Measurements from ENCODE around the gene TMEM138.

DNA sequence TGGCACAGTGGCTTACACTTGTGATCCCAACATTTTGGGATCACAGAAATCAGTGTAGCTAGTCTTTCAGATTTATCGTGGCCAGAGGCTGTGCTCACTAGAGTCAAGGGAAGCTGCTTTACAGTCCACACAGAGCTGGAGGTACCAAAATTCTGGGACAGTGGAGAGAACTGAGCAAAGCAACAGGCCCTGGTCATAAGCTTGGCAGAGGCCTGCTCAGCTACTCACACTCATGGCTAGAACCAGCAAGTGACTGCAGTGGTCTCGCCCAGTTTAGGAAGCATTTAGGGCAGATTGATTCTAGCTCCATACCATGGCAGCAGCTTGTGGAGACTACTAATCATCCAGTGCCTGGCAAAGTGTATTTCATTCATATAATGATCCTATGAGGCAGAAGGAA is 39.0 kb downstream of the TMEM138 start:
- TF ChIP-seq, protein P1, sequence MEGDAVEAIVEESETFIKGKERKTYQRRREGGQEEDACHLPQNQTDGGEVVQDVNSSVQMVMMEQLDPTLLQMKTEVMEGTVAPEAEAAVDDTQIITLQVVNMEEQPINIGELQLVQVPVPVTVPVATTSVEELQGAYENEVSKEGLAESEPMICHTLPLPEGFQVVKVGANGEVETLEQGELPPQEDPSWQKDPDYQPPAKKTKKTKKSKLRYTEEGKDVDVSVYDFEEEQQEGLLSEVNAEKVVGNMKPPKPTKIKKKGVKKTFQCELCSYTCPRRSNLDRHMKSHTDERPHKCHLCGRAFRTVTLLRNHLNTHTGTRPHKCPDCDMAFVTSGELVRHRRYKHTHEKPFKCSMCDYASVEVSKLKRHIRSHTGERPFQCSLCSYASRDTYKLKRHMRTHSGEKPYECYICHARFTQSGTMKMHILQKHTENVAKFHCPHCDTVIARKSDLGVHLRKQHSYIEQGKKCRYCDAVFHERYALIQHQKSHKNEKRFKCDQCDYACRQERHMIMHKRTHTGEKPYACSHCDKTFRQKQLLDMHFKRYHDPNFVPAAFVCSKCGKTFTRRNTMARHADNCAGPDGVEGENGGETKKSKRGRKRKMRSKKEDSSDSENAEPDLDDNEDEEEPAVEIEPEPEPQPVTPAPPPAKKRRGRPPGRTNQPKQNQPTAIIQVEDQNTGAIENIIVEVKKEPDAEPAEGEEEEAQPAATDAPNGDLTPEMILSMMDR (IDR thresholded peaks at IDR 0.05): no peak
- no peak for TF ChIP-seq EZH2 (IDR thresholded peaks at IDR 0.05)
